Esophagus muscularis mucosa (tissue), 4 donors: ENCODE results near the gene GRAMD2B. TPM values are rescaled to one million over a fixed set of nuclear protein-coding genes. Genes with fewer than 3 reads are reported as not detected.

Experiments used
- DNase-seq: peaks from one replicate; pipeline ENCODE4 v3.0.0-alpha.2; 2017; ENCODE audit errors: extremely low spot score
- H3K27ac ChIP-seq, 4 donors: fragments of 200-600 bp; sonication (generic); replicated peaks in 1 of 4; 1 replicate in 3 of 4; 2 replicates in 1 of 4; pipeline ENCODE4 v1.5.1; 2016 to 2019; ENCODE audit warnings: mild to moderate bottlenecking in 1 of 4
- H3K27me3 ChIP-seq, 4 donors: fragments of 200-600 bp; sonication (generic); one replicate each; pipeline versions ENCODE4 v1.5.1 to v1.6.0; 2016 to 2019
- H3K36me3 ChIP-seq, 4 donors: fragments of 200-600 bp; sonication (generic); one replicate each; pipeline ENCODE4 v1.5.1; 2016 to 2019
- H3K4me1 ChIP-seq, 4 donors: fragments of 200-600 bp; sonication (generic); one replicate each; pipeline ENCODE4 v1.5.1; 2016 to 2019
- H3K4me3 ChIP-seq, 4 donors: fragments of 200-600 bp; sonication (generic); 1 replicate in 2 of 4; 2 replicates in 2 of 4; pipeline ENCODE4 v1.5.1; 2016 to 2019; ENCODE audit warnings: mild to moderate bottlenecking in 4 of 4, moderate library complexity in 1 of 4
- H3K9me3 ChIP-seq, 4 donors: fragments of 200-600 bp; sonication (generic); 1 replicate in 3 of 4; 2 replicates in 1 of 4; pipeline ENCODE4 v1.5.1; 2016 to 2019
- CTCF ChIP-seq, 3 experiments: fragments of 200-600 bp in 2 of 3; fragments of 450-650 bp in 1 of 3; sonication (generic) in 2 of 3; IDR thresholded peaks; one replicate each; pipeline ENCODE4 v1.5.1; 2017 to 2019; ENCODE audit warnings: antibody characterized with exemption in 3 of 3, mild to moderate bottlenecking in 2 of 3, moderate library complexity in 1 of 3
- EP300 ChIP-seq: sonication (generic); formaldehyde crosslinking; IDR thresholded peaks from one replicate; pipeline ENCODE4 v1.6.1; 2017; ENCODE audit warnings: antibody characterized with exemption
- POLR2A ChIP-seq: fragments of 450-650 bp; IDR thresholded peaks from one replicate; pipeline ENCODE4 v1.6.1; 2017; ENCODE audit warnings: antibody characterized with exemption, moderate library complexity, mild to moderate bottlenecking, low read depth
- POLR2AphosphoS5 ChIP-seq, 2 donors: sonication (generic); formaldehyde crosslinking; IDR thresholded peaks; one replicate each; pipeline ENCODE4 v1.6.1; 2017; ENCODE audit warnings: antibody characterized with exemption in 2 of 2
- WGBS: methylation state at CpG from one replicate; pipeline ENCODE4 v1.1.5; 2018; 5-methylcytosine and 5-hydroxymethylcytosine counted together
- intact Hi-C: fragments of 100-400 bp; cut with DNase I; formaldehyde crosslinking; loops from one replicate; pipeline ENCODE4 v1.15.1; 2023
- total RNA-seq, 4 donors: library from RNA; depleted of rRNA; stranded (reverse); fragments of >200 nt; gene quantifications; one replicate each; pipeline versions ENCODE4 v1.1.0 to v1.2.1, GENCODE V29; 2016

GRAMD2B gene
- total RNA-seq, 4 donors from 2014 or later: 37.9 to 76.5 (median 49.4) TPM

- TF ChIP-seq POLR2A (no peak), EP300 (no peak), POLR2AphosphoS5 (IDR thresholded peaks at IDR 0.05) (no peak), CTCF (IDR thresholded peaks at IDR 0.05) (no peak)
- WGBS: 62% methylated on average over 1 of the region's 1 CpG
- Histone ChIP-seq H3K4me3 (no peak overlapping the region), H3K4me1 (peaks cover 2 to 19% (median 17%) of the 10 kb centered on the region in 4 donors), H3K27ac (no peak overlapping the region), H3K36me3 (peaks cover 0 to 17% (median 0%) of the 10 kb centered on the region in 4 donors), H3K9me3 (no peaks in the 10 kb centered on the region), H3K27me3 (no peaks in the 10 kb centered on the region)
- intact Hi-C loops: no loop called here
- no peak for DNase-seq
Observed at GRCh38 chr5:126455728-126456127, 32.5 kb downstream of the GRAMD2B start.

GRCh38 chr5:126456217-126456820 is 33.1 kb downstream of the GRAMD2B start:
- Histone ChIP-seq H3K27ac (no peak overlapping the region), H3K4me1 (peaks cover 0 to 21% (median 19%) of the 10 kb centered on the region in 4 donors), H3K9me3 (no peaks in the 10 kb centered on the region), H3K4me3 (no peak overlapping the region), H3K36me3 (peaks cover 0 to 21% (median 0%) of the 10 kb centered on the region in 4 donors), H3K27me3 (no peaks in the 10 kb centered on the region)
- intact Hi-C loops: no loop called here
- TF ChIP-seq POLR2A: no peak
- no peak for TF ChIP-seq CTCF (IDR thresholded peaks at IDR 0.05)
- no peak for TF ChIP-seq EP300
- TF ChIP-seq POLR2AphosphoS5 (IDR thresholded peaks at IDR 0.05): no peak
- WGBS: 90% methylated on average over 6 of the region's 6 CpGs
- no peak for DNase-seq

GRCh38 chr5:126460459-126460858 is 37.2 kb downstream of the GRAMD2B start:
- WGBS: 85% methylated on average over 4 of the region's 4 CpGs
- intact Hi-C loops: no loop called here
- Histone ChIP-seq H3K36me3 (peaks cover 3 to 28% (median 7%) of the 10 kb centered on the region in 4 donors), H3K4me1 (peaks cover 12 to 19% (median 15%) of the 10 kb centered on the region in 4 donors), H3K9me3 (no peaks in the 10 kb centered on the region), H3K27me3 (no peaks in the 10 kb centered on the region), H3K27ac (no peak overlapping the region), H3K4me3 (no peak overlapping the region)
- TF ChIP-seq CTCF (IDR thresholded peaks at IDR 0.05): no peak
- no peak for TF ChIP-seq EP300
- no peak for TF ChIP-seq POLR2A
- no peak for TF ChIP-seq POLR2AphosphoS5 (IDR thresholded peaks at IDR 0.05)
- no peak for DNase-seq

GRCh38 chr5:126460977-126461376 is 37.8 kb downstream of the GRAMD2B start:
- no peaks in the 10 kb centered on the region for H3K27me3 ChIP-seq
- WGBS: 100% methylated on average over 1 of the region's 1 CpG
- intact Hi-C loops: no loop called here
- H3K4me3 ChIP-seq: no peak overlapping the region
- TF ChIP-seq EP300 (no peak), POLR2AphosphoS5 (IDR thresholded peaks at IDR 0.05) (no peak), CTCF (IDR thresholded peaks at IDR 0.05) (no peak), POLR2A (no peak)
- no peaks in the 10 kb centered on the region for H3K9me3 ChIP-seq
- H3K4me1 ChIP-seq: peaks cover 10 to 19% (median 15%) of the 10 kb centered on the region in 4 donors
- DNase-seq: no peak
- H3K36me3 ChIP-seq: peaks cover 6 to 33% (median 10%) of the 10 kb centered on the region in 4 donors
- H3K27ac ChIP-seq: no peak overlapping the region
